PC-9 (cell line): ENCODE data around the gene FHIP1A.

Experiments used
- CTCF ChIP-seq: fragments of 200-600 bp; sonication (generic); conservative IDR thresholded peaks from 2 replicates; pipeline ENCODE4 v1.6.1; 2017; ENCODE audit warnings: mixed run types, antibody characterized with exemption, mild to moderate bottlenecking, moderate library complexity
- EZH2 ChIP-seq: fragments of 200-600 bp; sonication (generic); IDR thresholded peaks from 2 replicates; pipeline ENCODE4 v1.8.0; 2017; ENCODE audit warnings: antibody characterized with exemption, low read depth

- no peak for TF ChIP-seq CTCF
- TF ChIP-seq EZH2 = no peak
Observed at GRCh38 chr4:151436093-151436518, 27.1 kb downstream of the FHIP1A start.
